Measurements from ENCODE around the gene CACNA2D4.

CACNA2D4 gene

DNA sequence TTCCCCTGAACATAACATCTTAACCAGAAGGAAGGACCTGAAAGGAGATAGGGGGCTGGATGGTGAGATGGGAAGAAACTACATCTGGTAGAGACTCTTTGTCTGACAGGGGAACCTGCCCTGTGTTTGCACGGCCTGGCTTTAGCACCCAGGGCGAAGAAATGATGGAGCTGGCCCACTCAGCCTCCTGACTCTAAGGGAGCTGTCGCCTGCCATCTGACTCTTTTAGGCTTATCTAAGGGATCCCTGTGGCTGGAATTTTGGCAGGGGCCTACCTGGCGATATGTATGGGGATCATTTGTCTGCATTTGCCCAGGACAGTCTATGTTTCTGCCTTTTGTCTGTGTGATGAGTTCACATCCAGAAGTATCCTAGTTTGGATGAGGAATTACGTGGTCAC is 15.6 kb upstream of the CACNA2D4 start:
- no peak for DNase-seq

GRCh38 chr12:1933342-1934051 is 15.0 kb upstream of the CACNA2D4 start:
- peak; percentile 81 for DNase-seq

DNA sequence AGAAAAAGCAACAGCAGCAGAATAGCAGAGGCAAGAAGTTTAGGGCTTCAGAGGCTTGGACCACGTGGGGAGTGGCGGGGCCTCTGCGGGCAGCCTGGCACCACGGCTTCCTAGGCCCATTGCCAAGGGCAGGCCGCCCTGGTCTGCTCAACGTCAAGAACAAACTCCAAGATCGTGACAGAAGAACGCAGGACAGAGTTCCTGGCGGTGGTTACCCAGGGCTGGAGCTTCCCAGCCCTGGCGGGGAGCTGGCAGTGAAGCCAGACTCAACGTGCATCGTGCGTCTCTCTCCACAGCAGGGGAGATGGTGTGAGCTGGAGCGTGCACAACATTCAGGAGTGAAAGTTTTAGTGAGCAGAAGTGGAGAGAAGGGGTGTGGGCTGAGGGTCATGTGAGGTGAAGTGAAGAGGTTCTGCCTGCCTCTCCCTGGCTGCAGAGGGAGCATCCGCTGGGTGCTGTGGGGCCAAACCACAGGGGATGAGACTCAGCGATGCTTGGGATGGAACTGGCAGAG is 13.9 kb upstream of the CACNA2D4 start:
- no peak for DNase-seq

DNA sequence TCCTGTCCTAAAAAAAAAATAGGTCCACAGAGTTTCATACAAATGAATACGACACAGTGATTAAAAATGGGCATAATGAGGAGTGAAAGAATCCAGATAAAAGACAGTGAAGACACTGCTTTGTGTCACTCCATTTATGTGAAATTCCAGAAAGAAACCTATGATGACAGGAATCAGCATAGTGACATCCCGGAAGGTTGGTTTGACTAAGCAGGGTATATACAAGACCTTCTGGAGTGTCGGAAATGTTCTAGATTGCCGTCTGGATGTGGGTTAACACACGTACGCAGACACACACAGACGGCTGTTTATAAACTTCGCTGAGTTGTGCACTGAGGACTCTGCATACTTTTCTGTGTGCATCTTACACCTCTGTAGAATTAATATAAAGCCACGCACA is 13.2 kb upstream of the CACNA2D4 start:
- DNase-seq, result no peak

DNA sequence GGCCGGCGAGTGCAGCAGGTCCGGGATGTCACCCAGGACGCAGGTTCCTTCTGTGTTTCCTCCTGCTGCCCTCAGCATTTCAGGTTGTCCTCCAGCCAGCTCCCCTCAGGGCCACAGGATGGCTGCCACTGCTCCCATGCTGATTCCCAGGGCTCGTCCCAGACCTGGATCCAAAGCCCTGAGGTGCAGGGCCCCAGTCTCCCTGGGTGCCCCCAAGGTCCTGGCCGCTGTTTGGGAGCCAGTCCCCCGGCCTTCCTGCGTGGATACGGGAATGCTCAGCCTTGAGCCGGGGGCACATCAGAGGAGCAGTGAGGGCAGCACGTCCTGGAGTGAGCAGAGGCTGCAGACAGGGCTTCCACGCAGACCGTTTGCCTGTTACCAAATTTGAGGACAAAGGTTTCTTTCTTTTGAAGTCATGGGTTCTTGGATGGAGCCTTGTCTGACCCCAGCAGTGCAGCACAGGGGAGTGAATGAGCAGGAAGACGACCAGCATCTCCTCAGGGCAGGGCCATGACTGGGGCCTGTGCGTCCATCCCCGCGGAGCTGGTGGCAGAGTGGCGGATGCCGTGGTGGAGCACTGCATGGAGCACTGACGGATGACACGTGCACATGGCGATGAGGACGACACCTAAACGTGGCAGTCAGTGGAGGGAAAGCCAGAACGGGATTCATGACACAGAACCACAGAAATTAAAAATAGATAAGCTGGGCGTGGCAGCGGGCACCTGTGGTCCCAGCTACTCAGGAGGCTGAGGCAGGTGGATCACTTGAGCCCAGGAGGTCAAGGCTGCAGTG is 12.5 kb upstream of the CACNA2D4 start:
- DNase-seq, result no peak

DNA sequence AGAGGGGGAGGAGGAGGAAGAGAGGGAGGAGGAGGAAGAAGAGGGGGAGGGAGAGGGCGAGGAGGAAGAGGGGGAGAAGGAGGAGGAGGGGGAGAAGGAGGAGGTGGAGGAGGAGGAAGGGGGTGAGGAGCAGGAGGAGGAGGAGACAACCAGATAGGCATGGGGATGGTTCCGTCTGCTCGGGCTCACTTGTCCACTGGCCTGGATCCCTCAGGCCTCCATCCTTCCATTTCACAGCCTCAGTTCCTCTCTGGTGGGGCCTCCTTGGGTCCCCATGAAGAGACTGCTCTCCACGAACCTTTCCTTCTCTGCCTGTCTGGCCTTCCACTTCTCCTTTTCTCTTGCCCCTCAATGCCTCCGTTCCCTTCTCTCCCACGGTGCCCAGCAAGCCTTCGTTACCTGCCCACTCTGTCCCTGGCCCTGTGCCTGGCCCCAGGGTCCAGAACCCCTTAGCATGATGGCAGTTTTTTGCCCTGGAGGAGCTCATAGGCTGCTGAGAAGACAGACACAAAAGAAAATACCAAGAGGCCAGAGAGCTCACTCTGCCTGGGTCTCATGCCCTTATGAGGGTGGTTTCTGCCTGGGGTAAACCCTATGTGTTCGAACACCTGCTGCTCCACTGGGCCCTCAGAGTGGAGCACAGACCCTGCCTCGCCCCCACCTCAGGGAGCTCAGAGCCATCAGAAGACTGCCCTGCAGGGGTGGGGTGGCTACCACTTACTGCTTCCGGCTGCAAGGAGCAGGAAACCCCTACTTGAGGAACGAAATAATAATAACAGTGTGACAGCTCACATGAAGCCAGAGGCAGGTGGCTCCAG is 11.7 kb upstream of the CACNA2D4 start:
- DNase-seq, result no peak

DNA sequence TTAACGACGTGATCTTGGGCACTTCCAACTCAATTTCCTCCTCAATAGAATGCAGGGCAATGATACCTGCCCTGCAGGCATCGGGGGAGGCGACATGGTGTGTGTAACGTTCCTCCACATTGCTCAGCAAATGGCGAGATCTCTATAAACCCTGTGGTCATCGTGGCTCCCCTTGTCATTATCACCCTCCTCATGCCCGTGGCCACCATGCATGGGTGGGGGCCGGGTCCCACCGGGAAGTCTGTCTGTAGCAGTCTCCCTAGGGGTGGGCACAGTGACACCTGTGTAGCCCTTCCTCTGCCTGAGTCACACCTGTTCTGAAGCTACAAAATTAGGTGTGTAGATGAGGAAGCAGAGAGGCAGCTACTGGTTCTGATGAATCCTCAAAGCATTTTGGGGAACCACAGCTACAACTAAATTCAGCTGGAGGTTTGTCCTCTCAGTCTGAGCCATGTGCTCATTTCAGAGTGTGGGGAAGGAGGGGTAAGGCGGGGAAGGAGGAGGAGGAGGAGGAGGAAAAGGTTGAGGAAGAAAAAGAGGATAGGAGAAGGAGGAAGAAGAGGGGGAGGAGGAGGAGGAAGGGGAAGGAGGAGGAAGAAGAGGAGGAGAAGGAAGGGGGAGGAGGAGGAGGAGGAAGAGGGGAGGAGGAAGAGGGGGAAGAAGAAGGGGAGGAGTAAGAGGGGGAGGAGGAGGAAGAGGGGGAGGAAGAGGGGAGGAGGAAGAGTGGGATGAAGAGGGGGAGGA is 11.0 kb upstream of the CACNA2D4 start:
- DNase-seq, result no peak

DNA sequence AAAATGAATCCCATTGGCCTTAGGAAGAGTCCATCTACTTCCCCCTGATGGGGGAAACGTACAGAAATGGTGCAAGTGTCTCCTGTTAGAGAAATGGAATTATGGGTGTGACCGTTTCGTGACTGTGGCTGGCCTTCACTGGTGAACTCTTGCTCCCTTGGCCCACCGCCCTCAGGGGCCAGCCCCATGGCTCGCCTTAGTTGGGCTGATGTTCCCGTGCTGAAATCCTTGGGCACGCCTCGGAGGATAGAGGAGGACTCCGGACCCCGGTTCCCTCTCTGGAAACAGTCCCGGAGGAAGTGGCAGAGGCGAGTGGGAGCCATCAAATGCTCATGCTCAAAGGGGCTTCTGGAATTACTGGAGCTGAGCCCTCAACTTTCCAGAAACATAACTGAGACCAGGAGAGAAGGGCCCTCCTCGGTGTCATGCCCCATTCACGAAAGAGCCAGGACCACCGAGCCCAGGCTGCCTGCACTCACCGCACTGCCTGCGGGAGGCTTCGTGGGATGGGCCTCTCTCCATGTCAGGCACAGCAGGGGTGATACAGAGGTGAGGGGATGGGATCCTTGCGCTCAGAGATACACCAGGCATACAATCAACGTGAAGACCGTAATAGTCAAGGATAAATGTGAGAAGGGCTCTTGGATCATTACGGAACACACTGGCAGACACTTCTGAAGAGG is 10.1 kb upstream of the CACNA2D4 start:
- no peak for DNase-seq

- no peak for DNase-seq
These were observed 9.4 kb upstream of the CACNA2D4 start for GRCh38 chr12:1927751-1928351.

- DNase-seq, result no peak
These were observed 8.7 kb upstream of the CACNA2D4 start for GRCh38 chr12:1927051-1927680.

DNA sequence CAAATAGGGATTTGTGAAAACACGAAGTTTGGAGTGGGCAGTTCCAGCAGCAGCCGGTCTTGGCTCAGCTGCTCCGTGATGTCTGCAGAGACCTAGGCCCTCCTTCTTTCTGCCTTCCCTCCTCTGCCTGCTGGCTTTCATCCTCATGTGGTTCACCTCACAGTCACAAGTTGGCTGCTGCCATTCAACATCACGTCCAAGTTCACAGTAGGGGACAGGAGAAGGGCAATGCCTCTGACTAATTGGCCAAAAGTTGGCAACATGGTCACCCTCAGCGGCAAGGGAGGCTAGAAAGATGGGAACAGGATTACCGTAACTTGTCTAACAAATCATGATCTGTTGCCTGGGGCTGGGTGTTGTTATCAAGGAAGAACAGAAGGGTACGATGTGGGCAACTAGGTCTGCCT is 7.8 kb upstream of the CACNA2D4 start:
- DNase-seq, result no peak

- DNase-seq, result no peak
These were observed 7.2 kb upstream of the CACNA2D4 start for GRCh38 chr12:1925684-1926006.

DNA sequence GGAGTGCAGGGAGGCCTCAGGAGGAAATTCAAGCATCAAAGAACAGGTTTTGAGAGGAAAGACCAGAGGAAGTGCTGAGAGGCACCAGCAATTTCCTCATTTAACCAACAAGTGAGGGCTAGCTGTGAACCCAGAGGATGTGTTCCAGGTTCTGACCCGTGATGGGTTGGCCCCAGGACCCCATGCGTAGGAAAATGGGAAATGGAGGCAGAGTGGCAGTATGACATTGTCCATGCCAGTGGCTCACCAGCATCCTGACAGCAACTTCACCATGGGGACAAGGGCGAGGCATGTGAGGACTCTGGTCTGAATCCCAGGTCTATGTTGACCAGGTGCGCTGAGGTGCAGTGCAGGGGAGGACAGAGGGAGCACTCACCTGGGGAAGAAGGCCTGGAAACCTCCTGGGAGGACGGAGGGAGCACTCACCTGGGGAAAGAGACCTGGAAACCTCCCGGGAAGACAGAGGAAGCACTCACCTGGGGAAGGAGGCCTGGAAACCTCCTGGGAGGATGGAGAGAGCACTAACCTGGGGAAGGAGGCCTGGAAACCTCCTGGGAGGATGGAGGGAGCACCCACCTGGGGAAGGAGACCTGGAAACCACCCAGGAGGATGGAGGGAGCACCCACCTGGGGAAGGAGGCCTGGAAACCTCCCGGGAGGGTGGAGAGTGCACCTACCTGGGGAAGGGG is 6.7 kb upstream of the CACNA2D4 start:
- no peak for DNase-seq

GRCh38 chr12:1922985-1923384 is 4.5 kb upstream of the CACNA2D4 start:
- no peak for DNase-seq

DNA sequence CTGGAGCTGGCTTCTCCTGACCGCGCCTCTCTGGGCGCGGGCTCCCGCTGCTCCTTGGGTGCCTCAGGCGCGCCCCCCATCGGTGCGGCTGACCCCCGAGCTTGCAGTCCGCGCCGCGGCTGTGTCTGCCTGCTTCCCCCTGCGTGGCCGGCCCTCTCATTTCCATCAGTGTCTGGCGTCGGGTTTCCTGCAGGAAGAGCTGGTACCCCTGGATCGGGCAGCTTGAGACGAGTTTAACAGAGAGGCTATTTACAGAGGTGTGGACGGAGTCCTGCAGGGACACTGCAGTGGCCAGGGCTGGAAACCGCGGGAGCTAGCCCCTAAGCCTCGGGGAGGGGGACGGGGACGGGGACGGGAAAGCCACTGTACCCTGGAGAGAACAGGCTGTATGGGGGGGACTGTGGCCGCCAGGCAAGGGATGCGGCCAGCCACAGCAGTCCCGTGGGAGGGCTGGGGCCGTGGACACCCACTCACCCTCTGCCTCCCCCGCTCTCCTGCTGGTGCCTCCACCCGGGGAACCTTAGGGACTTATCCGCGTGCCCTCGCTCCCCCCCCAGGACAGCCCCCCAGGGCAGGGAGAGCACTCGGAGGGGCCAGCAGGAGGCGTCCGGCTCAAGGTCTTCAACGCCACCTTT is 3.7 kb upstream of the CACNA2D4 start:
- no peak for DNase-seq

GRCh38 chr12:1920971-1921370 is 2.5 kb upstream of the CACNA2D4 start:
- DNase-seq, result no peak

GRCh38 chr12:1920436-1920835 is 2.0 kb upstream of the CACNA2D4 start:
- no peak for DNase-seq

DNA sequence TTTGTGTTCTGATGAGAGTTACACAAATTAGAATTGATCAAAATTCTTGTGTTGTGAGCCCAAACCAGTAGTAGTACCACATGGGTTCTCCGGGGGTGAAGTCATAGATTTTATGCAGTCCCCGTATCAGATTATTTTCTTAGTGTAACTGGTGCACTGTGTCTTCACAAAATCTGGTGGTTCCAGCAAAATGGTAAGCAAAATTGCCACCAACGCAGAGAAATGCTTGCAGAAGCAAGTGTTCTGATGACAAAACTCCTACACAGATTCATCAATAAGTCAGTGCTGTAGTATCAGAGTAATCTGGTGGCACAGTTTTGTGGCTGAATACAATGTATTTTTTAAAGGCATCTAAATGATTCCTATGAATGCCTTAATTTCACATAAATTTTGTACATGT is 1.3 kb upstream of the CACNA2D4 start:
- DNase-seq, result no peak

- peak; percentile 88 for DNase-seq
These were observed 832 bp upstream of the CACNA2D4 start for GRCh38 chr12:1919284-1919683.

DNA sequence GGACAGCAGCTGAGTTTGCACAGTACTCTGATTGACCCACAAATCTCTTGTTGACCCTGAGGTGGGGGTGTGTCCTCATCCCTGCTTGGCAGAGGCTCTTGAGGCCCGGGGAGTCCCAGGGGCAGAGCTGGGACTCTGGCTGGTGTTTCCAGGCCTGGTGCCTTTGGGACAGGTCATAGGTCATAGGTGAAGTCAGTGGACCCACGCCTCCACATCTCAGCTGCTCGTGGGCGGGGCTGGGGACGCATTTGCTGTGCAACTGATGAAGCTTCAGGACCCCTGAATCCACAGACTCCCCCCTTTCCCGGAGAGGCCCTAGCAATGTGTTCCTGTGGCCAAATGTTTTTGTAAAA is 408 bp upstream of the CACNA2D4 start:
- DNase-seq, result no peak

All from NCI-H82 (cell line).